BJ (cell line): ENCODE measurements around the gene TGM2. TPM values are rescaled to one million over a fixed set of nuclear protein-coding genes. Genes with fewer than 3 reads are reported as not detected.
A peak's percentile ranks its signal among the peaks of the same experiment; 100 is the strongest.

Experiments used
- CTCF ChIA-PET: fragments of 350-600 bp; formaldehyde crosslinking; extraction: SDS; loops from one replicate; lab custom pipeline; 2021; ENCODE audit warnings: antibody characterized with exemption, inconsistent platforms; lab: Yijun Ruan, JAX
- POLR2A ChIA-PET: fragments of 300-600 bp; sonication (Branson Sonifier 250); formaldehyde crosslinking; extraction: SDS; loops from one replicate; lab custom pipeline; 2021; ENCODE audit warnings: antibody characterized with exemption; lab: Charles Lee
- DNase-seq: peaks from one replicate; pipeline ENCODE4 v3.0.0-alpha.2; 2011; ENCODE audit warnings: low read depth
- H3K27me3 ChIP-seq: 2 replicates; pipeline ENCODE4 v1.6.0; 2011; ENCODE audit warnings: low read length; ENCODE audit not compliant: control insufficient read depth, insufficient read depth
- H3K36me3 ChIP-seq: 2 replicates; pipeline ENCODE4 v1.5.1; 2011; ENCODE audit warnings: low read length; ENCODE audit not compliant: control insufficient read depth, insufficient read depth
- H3K4me3 ChIP-seq: 2 replicates; pipeline ENCODE4 v1.5.1; 2011; ENCODE audit warnings: low read depth, mild to moderate bottlenecking, control low read depth, low read length
- polyA plus RNA-seq: library from polyadenylated mRNA; depleted of rRNA; stranded (reverse); fragments of >200 nt; gene quantifications from 2 replicates; pipeline ENCODE4 v1.2.3, GENCODE V29; 2011
- TF ChIP-seq, protein P1 (sequence below): IDR thresholded peaks from 2 replicates; pipeline ENCODE4 v1.5.1; 2011; ENCODE audit warnings: low read depth, mild to moderate bottlenecking, control low read depth, inconsistent platforms, low read length, moderate library complexity; ENCODE audit not compliant: insufficient read depth

Gene TGM2
- polyA plus RNA-seq, 1 experiment, result 397 TPM

- POLR2A ChIA-PET, result interaction anchor here (0.6 kb wide), 1 partner anchor 34 kb away, joined by 7 read pairs; no protein-coding TSS in a partner anchor
- no peaks in the 10 kb centered on the region for H3K36me3 ChIP-seq
- TF ChIP-seq, protein P1, sequence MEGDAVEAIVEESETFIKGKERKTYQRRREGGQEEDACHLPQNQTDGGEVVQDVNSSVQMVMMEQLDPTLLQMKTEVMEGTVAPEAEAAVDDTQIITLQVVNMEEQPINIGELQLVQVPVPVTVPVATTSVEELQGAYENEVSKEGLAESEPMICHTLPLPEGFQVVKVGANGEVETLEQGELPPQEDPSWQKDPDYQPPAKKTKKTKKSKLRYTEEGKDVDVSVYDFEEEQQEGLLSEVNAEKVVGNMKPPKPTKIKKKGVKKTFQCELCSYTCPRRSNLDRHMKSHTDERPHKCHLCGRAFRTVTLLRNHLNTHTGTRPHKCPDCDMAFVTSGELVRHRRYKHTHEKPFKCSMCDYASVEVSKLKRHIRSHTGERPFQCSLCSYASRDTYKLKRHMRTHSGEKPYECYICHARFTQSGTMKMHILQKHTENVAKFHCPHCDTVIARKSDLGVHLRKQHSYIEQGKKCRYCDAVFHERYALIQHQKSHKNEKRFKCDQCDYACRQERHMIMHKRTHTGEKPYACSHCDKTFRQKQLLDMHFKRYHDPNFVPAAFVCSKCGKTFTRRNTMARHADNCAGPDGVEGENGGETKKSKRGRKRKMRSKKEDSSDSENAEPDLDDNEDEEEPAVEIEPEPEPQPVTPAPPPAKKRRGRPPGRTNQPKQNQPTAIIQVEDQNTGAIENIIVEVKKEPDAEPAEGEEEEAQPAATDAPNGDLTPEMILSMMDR, result no peak
- H3K4me3 ChIP-seq, result no peak overlapping the region
- DNase-seq, result no peak
- no peaks in the 10 kb centered on the region for H3K27me3 ChIP-seq
- CTCF ChIA-PET, result interaction anchor here (1.0 to 5.1 kb wide), 7 partner anchors 38 to 112 kb away, joined by 3 to 23 read pairs (median 4); no protein-coding TSS in a partner anchor
These were observed 53.5 kb downstream of the TGM2 start for GRCh38 chr20:38111366-38112232.

DNA sequence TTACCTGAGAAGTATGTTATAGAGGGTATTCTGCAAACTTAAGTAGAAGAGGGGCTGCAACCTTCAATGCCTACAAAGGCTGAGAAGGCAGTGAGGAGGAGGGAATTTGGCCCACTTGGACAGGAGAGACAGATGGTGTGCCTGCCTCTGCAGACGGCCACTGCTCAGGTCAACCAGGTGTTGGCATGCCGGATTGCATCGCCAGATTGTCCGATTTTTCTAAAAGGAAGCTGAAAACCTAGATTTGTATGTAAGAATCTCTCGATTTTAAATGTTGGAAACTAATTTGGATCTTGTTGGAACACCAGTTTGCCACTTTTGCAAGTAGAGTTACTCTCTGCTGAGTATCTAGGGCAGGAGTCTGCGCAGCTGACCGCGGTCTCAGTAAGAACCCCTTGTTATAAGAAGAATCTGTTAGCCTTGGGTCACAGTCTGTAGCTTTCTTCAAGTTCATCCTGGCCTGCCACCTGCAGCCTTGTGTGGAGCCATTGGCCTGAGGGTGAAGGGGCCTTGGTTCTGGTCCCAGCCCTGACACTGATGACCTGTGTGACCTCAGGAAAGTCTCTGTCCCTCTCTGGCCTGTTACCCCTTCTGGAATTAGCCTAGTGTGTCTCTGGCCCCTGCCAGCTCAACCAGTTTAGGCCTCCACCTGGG is 54.4 kb downstream of the TGM2 start:
- ChIA-PET CTCF (interaction anchor here (0.8 to 5.1 kb wide), 11 partner anchors 12 to 110 kb away, joined by 3 to 23 read pairs (median 3); partner anchors contain the start of gene TGM2), POLR2A (no interaction called here)
- Histone ChIP-seq H3K36me3 (no peaks in the 10 kb centered on the region), H3K4me3 (no peak overlapping the region), H3K27me3 (no peaks in the 10 kb centered on the region)
- TF ChIP-seq, protein P1, result no peak
- DNase-seq, result no peak

DNA sequence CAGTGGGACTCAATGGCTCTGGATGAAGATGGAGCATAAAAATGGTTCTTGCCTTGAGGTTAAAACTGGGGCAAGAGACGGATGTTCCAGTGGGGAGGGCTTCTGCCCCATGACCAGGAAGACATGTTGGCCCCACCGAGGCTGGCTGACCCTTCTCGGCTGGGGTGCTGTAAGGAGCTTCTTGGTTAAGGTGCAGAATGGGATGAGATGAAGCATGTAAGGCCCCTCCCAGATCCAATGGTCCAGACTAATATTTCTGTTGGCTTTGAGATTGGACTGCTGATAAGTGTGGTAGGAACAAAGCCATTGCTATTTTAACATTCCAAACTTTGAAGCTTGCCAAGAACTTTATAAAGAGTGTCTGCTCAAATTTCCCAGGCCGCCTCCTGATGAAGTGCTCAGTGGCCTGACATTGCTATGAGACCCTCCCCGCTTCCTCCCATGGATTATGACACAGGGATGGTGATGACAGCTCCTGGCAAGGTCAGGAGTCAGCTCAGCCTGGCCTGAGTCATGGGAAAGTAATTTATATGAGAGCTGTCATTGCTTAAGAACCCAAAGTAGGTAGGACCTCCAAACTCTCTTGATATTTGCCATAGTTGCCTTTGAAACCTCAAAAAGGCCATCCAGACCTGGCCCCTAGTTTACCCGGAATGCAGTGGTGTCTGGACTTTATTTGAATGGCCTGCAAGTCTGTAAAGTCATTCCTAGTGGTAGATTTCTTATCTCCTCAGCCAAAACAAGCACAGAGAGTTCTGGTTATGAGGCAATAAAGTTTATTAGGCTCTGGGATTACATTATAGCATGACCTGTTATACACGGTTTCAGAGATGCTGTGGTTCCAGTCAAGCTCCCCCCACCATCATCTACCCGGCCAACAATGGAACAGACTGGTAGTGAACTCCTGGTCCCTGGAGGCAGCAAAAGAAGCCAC is 55.2 kb downstream of the TGM2 start:
- no peaks in the 10 kb centered on the region for H3K36me3 ChIP-seq
- CTCF ChIA-PET, result interaction anchor here (0.8 to 3.0 kb wide), 11 partner anchors 13 to 111 kb away, joined by 3 to 21 read pairs (median 3); partner anchors contain the start of gene TGM2
- TF ChIP-seq, protein P1, result no peak
- peak; percentile 100 for DNase-seq
- 0 out of 2 replicates have a peak, but pooled peaks cover 1% of the 10 kb centered on the region for H3K27me3 ChIP-seq
- no peak overlapping the region for H3K4me3 ChIP-seq
- POLR2A ChIA-PET, result no interaction called here

DNA sequence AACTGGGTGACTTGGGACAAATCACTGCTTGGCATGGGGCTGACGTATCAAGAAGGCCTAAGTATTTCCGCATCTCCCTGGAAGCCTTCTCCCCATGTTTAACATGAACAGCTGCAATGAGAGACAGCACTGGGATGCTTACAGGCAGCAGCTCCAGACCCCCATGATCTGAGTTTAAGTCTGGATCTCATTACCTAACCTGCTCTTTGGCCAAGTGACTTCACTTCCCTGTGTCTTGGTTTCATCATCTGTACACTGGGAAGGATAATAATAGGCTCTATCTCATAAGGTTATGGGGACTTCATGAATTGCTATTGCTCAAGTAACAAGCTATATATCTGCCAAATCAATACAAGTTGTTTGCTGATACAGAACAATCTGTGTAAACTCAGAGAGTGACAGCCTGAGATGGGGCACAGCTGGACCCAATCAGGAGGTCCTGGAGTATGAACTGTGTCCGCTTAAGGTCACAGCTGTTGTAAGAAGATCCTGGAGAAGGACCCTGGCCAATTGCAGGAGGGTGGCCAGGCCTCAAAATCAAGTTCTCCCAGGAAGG is 56.0 kb downstream of the TGM2 start:
- ChIA-PET POLR2A (no interaction called here), CTCF (interaction anchor here (0.8 to 3.0 kb wide), 6 partner anchors 17 to 88 kb away, joined by 3 to 21 read pairs (median 3); partner anchors contain the start of gene TGM2)
- 0 out of 2 replicates have a peak, but pooled peaks cover 2% of the 10 kb centered on the region for H3K27me3 ChIP-seq
- DNase-seq, result peak; percentile 46
- TF ChIP-seq, protein P1, result no peak
- no peak overlapping the region for H3K4me3 ChIP-seq
- no peaks in the 10 kb centered on the region for H3K36me3 ChIP-seq
